ENCODE data around the gene DES. TPM values are rescaled to one million over a fixed set of nuclear protein-coding genes. Genes with fewer than 3 reads are reported as not detected.

Gene DES
- total and polyA plus RNA-seq, 2 of the 13 experiments (the other 11 are each of a cell fraction or from before 2014, with no cell fraction given): not detected

DNA sequence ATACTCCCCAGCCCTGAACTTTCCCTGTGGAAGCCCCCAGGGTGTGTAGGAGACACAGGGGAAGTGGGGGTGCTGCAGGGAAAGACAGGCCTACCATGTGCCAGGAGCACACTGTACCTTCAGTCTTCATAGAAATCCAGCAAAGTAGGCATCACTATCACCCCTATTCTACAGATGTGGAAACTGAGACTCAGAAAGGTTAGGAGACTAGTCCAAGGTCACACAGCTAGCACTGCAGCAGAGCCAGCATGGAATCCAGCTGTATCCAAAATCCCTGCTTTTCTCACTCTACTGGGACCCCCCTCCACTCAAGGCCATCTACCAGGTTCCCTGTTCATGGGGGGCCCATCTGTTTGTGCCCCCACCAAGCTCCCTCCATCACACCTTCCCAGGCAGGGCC lies 37.3 kb upstream of the DES start (continued):
- TF ChIP-seq, protein P1, sequence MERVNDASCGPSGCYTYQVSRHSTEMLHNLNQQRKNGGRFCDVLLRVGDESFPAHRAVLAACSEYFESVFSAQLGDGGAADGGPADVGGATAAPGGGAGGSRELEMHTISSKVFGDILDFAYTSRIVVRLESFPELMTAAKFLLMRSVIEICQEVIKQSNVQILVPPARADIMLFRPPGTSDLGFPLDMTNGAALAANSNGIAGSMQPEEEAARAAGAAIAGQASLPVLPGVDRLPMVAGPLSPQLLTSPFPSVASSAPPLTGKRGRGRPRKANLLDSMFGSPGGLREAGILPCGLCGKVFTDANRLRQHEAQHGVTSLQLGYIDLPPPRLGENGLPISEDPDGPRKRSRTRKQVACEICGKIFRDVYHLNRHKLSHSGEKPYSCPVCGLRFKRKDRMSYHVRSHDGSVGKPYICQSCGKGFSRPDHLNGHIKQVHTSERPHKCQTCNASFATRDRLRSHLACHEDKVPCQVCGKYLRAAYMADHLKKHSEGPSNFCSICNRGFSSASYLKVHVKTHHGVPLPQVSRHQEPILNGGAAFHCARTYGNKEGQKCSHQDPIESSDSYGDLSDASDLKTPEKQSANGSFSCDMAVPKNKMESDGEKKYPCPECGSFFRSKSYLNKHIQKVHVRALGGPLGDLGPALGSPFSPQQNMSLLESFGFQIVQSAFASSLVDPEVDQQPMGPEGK (CRISPR knock-in tag; IDR thresholded peaks at IDR 0.05): peak; percentile 25; the same call in 1 of the 2 replicates

DNA sequence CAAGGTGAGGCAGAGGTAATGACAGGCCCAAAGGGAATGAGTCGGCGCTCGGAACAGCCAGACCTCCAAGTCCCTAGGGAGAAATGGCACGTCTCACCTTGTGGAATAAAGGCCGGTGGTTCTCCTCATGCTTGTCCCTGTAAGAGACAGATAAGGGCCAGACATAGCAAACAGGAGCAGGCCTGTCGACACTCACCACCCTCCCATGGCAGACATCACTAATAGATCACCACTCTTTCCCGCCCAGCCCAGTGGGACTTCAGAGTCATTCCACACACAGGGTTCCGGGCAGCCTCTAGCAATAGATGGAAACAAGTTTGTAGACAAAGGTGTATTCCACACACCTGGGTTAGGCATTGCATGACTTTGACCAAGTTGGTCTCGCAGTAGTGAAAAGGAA lies 36.7 kb upstream of the DES start:
- POLR2A ChIA-PET: no interaction called here
- in situ Hi-C loops (cut with HindIII; ENCODE audit: extremely low pct_ligation_motif_present, low pct_unique_long_range_greater_than_20kb): no loop called here
- H3K36me3 ChIP-seq (replicated peaks in 1 of 2; ENCODE audit: control insufficient read depth in 1 of 2, insufficient read depth in 2 of 2, low read length in 2 of 2): peaks cover 40 to 67% of the 10 kb centered on the region in 2 experiments
- TF ChIP-seq CREM (IDR thresholded peaks at IDR 0.05): no peak
- TF ChIP-seq CREM (CRISPR knock-in tag; IDR thresholded peaks at IDR 0.05): no peak
- TF ChIP-seq, protein P2, sequence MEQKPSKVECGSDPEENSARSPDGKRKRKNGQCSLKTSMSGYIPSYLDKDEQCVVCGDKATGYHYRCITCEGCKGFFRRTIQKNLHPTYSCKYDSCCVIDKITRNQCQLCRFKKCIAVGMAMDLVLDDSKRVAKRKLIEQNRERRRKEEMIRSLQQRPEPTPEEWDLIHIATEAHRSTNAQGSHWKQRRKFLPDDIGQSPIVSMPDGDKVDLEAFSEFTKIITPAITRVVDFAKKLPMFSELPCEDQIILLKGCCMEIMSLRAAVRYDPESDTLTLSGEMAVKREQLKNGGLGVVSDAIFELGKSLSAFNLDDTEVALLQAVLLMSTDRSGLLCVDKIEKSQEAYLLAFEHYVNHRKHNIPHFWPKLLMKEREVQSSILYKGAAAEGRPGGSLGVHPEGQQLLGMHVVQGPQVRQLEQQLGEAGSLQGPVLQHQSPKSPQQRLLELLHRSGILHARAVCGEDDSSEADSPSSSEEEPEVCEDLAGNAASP (CRISPR knock-in tag; IDR thresholded peaks at IDR 0.05; ENCODE audit: borderline replicate concordance): no peak
- TF ChIP-seq, protein P3, sequence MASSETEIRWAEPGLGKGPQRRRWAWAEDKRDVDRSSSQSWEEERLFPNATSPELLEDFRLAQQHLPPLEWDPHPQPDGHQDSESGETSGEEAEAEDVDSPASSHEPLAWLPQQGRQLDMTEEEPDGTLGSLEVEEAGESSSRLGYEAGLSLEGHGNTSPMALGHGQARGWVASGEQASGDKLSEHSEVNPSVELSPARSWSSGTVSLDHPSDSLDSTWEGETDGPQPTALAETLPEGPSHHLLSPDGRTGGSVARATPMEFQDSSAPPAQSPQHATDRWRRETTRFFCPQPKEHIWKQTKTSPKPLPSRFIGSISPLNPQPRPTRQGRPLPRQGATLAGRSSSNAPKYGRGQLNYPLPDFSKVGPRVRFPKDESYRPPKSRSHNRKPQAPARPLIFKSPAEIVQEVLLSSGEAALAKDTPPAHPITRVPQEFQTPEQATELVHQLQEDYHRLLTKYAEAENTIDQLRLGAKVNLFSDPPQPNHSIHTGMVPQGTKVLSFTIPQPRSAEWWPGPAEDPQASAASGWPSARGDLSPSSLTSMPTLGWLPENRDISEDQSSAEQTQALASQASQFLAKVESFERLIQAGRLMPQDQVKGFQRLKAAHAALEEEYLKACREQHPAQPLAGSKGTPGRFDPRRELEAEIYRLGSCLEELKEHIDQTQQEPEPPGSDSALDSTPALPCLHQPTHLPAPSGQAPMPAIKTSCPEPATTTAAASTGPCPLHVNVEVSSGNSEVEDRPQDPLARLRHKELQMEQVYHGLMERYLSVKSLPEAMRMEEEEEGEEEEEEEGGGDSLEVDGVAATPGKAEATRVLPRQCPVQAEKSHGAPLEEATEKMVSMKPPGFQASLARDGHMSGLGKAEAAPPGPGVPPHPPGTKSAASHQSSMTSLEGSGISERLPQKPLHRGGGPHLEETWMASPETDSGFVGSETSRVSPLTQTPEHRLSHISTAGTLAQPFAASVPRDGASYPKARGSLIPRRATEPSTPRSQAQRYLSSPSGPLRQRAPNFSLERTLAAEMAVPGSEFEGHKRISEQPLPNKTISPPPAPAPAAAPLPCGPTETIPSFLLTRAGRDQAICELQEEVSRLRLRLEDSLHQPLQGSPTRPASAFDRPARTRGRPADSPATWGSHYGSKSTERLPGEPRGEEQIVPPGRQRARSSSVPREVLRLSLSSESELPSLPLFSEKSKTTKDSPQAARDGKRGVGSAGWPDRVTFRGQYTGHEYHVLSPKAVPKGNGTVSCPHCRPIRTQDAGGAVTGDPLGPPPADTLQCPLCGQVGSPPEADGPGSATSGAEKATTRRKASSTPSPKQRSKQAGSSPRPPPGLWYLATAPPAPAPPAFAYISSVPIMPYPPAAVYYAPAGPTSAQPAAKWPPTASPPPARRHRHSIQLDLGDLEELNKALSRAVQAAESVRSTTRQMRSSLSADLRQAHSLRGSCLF (CRISPR knock-in tag; IDR thresholded peaks at IDR 0.05; ENCODE audit: borderline replicate concordance): no peak
- TF ChIP-seq, protein P4, sequence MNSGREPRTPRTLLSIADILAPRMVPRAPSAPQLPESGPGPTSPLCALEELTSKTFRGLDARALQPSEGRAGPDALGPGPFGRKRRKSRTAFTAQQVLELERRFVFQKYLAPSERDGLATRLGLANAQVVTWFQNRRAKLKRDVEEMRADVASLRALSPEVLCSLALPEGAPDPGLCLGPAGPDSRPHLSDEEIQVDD (CRISPR knock-in tag; IDR thresholded peaks at IDR 0.05; ENCODE audit: borderline replicate concordance): no peak
- no peak for TF ChIP-seq MXD4 (CRISPR knock-in tag; IDR thresholded peaks at IDR 0.05)
- no peak for TF ChIP-seq ZNF749 (CRISPR knock-in tag; IDR thresholded peaks at IDR 0.05; ENCODE audit: borderline replicate concordance)
- TF ChIP-seq SP1 (IDR thresholded peaks at IDR 0.05): no peak
- TF ChIP-seq SP1 (CRISPR knock-in tag; IDR thresholded peaks at IDR 0.05): no peak
- TF ChIP-seq, protein P5, sequence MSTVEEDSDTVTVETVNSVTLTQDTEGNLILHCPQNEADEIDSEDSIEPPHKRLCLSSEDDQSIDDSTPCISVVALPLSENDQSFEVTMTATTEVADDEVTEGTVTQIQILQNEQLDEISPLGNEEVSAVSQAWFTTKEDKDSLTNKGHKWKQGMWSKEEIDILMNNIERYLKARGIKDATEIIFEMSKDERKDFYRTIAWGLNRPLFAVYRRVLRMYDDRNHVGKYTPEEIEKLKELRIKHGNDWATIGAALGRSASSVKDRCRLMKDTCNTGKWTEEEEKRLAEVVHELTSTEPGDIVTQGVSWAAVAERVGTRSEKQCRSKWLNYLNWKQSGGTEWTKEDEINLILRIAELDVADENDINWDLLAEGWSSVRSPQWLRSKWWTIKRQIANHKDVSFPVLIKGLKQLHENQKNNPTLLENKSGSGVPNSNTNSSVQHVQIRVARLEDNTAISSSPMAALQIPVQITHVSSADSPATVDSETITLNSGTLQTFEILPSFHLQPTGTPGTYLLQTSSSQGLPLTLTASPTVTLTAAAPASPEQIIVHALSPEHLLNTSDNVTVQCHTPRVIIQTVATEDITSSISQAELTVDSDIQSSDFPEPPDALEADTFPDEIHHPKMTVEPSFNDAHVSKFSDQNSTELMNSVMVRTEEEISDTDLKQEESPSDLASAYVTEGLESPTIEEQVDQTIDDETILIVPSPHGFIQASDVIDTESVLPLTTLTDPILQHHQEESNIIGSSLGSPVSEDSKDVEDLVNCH (CRISPR knock-in tag; IDR thresholded peaks at IDR 0.05): no peak
- no peak for TF ChIP-seq SP140L (CRISPR knock-in tag; IDR thresholded peaks at IDR 0.05; ENCODE audit: borderline replicate concordance)
- TF ChIP-seq RAD51 (IDR thresholded peaks at IDR 0.05; ENCODE audit: borderline replicate concordance): no peak

More for the DNA sequence above, 36.7 kb upstream of the DES start:
- Histone ChIP-seq H3K79me2 (ENCODE audit: insufficient read depth, low read length) (peaks cover 5% of the 10 kb centered on the region), H3K9me3 (ENCODE audit: low read length) (no peaks in the 10 kb centered on the region), H3K27ac (ENCODE audit: extremely low read length, insufficient read depth, low read length) (no peak overlapping the region), H3K9ac (ENCODE audit: insufficient read depth, low read depth, low read length) (no peak overlapping the region), H4K20me1 (ENCODE audit: insufficient read depth, low read length) (peaks cover 4% of the 10 kb centered on the region; the same call in 1 of the 2 replicates), H3K4me1 (ENCODE audit: insufficient read depth, low read length) (peaks cover 16% of the 10 kb centered on the region), H3K27me3 (ENCODE audit: control insufficient read depth in 1 of 2, insufficient read depth in 2 of 2, low read length in 2 of 2) (no peaks in the 10 kb centered on the region), H3K4me3 (replicated peaks in 1 of 3; ENCODE audit: insufficient read depth in 1 of 3, low read depth in 2 of 3, low read length in 3 of 3) (no peak overlapping the region), H3K4me2 (ENCODE audit: low read depth, low read length) (no peak overlapping the region), H2AFZ (ENCODE audit: low read length) (no peak overlapping the region)
- DNase-seq (ENCODE audit: low spot score): no peak
- ATAC-seq: peak; percentile 8
- no TSS peak for BruUV-seq (replicated peaks)
- WGBS (ENCODE audit: low lambda C conversion rate): 96% methylated on average over 9 of the region's 9 CpGs
- intact Hi-C loops (cut with micrococcal nuclease; ENCODE audit: unreplicated experiment): no loop called here
- no peak for FAIRE-seq
- CTCF ChIA-PET (ENCODE audit: low intra/inter-chr PET ratio, low total read pairs): no interaction called here

All from HepG2 (cell line).